Temporal lobe (tissue), 1 donor: ENCODE results near the gene TRPT1. TPM values are rescaled to one million over a fixed set of nuclear protein-coding genes. Genes with fewer than 3 reads are reported as not detected.

Experiments used
- total RNA-seq: library from RNA; depleted of rRNA; stranded (reverse); fragments of >200 nt; gene quantifications from one replicate; pipeline ENCODE4 v1.2.3, GENCODE V29; 2014

TRPT1 gene
- total RNA-seq, 1 donor from 2014 or later: 5.4 TPM

Other genes with a start within 250 kb of the TRPT1 start
- gene OTUB1, start 239.7 kb downstream of the TRPT1 start, total RNA-seq: 34.9 TPM
- 7.6 TPM for gene FLRT1, start 190.3 kb downstream of the TRPT1 start, total RNA-seq
- gene MACROD1, start 60.1 kb downstream of the TRPT1 start, total RNA-seq: 12.0 TPM
- 62.9 TPM for gene STIP1, start 40.0 kb downstream of the TRPT1 start, total RNA-seq
- gene FERMT3, start 19.5 kb downstream of the TRPT1 start, total RNA-seq: 0.98 TPM
- 10.6 TPM for gene NUDT22, start 88 bp upstream of the TRPT1 start, total RNA-seq
- gene DNAJC4, start 4.4 kb upstream of the TRPT1 start, total RNA-seq: 6.6 TPM
- gene VEGFB, start 8.4 kb upstream of the TRPT1 start, total RNA-seq: 24.1 TPM
- gene FKBP2, start 14.9 kb upstream of the TRPT1 start, total RNA-seq: 16.2 TPM
- gene PPP1R14B, start 20.8 kb upstream of the TRPT1 start, total RNA-seq: 60.7 TPM
- gene PLCB3, start 25.3 kb upstream of the TRPT1 start, total RNA-seq: 3.7 TPM
- 35.9 TPM for gene BAD, start 58.5 kb upstream of the TRPT1 start, total RNA-seq
- gene GPR137, start 59.7 kb upstream of the TRPT1 start, total RNA-seq: 8.1 TPM
- 1.5 TPM for gene KCNK4, start 65.1 kb upstream of the TRPT1 start, total RNA-seq
- gene CATSPERZ, start 74.2 kb upstream of the TRPT1 start, total RNA-seq: 0.98 TPM
- gene ESRRA, start 79.3 kb upstream of the TRPT1 start, total RNA-seq: 10.8 TPM
- gene TRMT112, start 91.4 kb upstream of the TRPT1 start, total RNA-seq: 50.9 TPM
- gene PRDX5, start 91.9 kb upstream of the TRPT1 start, total RNA-seq: 87.5 TPM
- gene CCDC88B, start 114.0 kb upstream of the TRPT1 start, total RNA-seq: 0.98 TPM
- gene RPS6KA4, start 133.0 kb upstream of the TRPT1 start, total RNA-seq: 7.1 TPM